HG02678 (cell line): ENCODE data around the gene EPAS1.
"Not testable (repeated sequence)": the region's sequence is repeated elsewhere in the genome, so short reads cannot be mapped to it uniquely, and the experiment has no call there.

ENCODE experiments used
- ATAC-seq: cut with Tn5 transposase; IDR thresholded peaks from one replicate; pipeline ENCODE4 v1.9.1; 2021; ENCODE audit warnings: mild to moderate bottlenecking, moderate library complexity; ENCODE audit not compliant: unreplicated experiment

Gene EPAS1

DNA sequence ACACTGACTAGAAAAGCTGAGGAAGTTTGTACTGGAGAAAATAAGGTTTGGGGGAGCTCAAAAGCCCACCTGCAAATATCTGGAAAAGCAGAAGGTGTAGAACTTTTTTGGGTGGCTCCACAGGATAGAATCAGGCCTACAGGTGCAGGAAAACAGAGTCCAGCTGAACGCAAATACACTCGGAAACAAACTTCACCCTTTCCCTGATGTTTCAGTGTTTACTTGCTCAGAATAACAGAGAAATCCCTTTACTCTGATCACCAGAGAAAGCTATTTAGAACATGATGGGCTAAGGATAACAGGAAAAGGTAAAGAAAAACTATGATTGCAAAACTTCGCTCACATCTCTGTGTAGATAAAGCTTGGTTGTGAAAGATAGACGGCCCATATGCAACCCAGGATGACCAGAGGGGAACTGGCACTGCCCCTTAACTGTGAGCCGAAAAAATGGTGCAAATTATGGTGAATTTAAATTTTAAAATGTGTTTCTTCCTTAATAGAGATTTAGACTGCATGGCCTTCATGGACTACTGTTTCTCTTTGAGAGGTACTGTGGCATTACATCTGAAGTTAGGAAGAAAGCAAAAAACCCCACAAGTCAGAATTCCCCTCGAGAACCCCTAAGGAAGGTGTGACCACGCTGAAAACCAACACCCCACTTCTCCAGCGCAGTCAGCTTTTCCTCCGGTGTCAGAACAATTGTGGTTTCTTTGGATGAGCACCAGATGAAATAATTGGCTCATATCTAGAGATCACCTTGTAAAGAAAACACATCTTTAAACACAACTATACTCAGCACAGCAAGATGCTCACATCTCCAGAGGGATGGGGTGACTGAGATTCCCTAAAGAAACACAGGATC, 97.7 kb downstream of the EPAS1 start:
- ATAC-seq, result no peak

DNA sequence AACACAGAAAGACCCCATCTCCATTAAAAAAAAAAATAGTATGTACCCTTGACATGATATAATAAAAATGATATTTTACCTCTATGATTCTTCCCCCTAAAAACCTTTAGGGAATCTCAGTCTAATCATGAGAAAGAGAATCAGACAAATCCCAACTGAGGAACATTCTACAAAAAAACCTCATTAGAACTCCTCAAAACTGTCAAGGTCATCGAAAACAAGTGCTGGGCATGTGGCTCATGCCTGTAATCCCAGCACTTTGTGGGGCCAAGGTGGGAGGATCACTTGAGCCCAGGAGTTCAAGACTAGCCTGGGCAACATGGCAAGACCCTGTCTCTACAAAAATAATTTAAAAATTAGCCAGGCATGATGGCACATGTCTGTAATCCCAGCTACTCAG, 98.5 kb downstream of the EPAS1 start:
- not testable (repeated sequence) for ATAC-seq

- ATAC-seq, result no peak
Observed at GRCh38 chr2:46400016-46400415, 102.8 kb downstream of the EPAS1 start.

DNA sequence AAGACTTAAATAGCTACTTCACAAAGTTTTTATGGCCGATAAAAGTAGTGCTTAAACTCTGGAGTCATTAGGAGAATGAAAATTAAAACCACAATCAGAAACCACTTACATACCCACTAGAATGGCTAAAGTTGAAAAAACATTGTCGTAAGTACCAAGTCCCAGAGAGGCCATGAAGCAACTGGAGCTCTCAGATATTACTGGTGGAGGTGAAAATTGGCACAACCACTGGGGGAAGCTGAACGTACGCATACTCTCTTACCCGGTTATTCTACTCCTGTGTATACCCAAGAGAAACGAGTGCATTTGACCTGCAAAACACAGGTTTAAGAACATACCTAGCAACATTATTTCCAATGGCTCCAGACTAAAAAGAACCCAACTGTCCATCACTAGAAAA, 105.7 kb downstream of the EPAS1 start:
- ATAC-seq, result no peak

DNA sequence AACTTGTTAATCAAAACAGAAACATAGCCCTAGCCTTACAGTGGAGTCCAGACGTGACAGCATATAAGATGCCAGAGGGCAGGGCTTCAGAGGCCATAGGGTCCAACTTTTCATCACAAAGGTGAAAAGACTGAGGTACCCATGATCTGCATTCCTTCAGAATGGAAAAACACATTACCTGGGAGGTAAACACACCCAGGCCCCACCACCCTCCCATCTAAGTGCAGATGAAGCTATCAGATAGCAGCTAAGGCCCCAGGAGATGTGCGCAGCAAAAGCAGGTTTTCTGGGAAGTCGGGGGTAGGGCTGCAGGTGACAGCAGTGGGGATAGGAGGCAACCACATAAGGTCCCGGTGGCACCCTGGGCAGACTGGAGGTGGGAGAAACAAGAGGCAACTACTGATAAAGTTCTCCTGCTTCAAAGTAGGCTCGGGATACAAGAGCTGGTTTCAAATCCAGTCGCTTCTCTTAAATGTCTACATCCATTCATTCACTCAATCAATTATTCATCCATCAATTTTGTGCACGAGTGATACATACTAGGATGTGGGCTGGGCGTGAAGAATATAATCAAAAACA, 107.1 kb downstream of the EPAS1 start:
- no peak for ATAC-seq

- ATAC-seq, result no peak
Observed at GRCh38 chr2:46407852-46408455, 110.7 kb downstream of the EPAS1 start.

DNA sequence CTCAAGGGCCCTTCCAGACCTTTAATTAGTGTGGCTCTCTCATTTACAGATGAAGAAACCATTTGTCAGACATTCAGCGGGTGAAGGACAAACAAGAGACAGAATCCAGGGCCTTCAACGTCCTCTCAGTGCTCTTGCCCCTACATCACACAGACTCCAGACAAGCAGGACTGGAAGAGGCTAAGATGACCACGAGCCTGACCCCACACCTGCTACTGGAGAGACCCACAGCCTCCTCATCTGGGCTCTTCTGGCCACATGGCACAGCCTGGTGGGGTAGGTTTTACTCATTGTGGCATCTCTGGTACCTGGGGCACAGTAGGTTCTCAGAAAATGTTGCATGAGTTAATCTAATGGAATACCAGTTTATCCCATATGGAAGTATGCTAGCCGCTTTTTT, 112.5 kb downstream of the EPAS1 start:
- no peak for ATAC-seq

DNA sequence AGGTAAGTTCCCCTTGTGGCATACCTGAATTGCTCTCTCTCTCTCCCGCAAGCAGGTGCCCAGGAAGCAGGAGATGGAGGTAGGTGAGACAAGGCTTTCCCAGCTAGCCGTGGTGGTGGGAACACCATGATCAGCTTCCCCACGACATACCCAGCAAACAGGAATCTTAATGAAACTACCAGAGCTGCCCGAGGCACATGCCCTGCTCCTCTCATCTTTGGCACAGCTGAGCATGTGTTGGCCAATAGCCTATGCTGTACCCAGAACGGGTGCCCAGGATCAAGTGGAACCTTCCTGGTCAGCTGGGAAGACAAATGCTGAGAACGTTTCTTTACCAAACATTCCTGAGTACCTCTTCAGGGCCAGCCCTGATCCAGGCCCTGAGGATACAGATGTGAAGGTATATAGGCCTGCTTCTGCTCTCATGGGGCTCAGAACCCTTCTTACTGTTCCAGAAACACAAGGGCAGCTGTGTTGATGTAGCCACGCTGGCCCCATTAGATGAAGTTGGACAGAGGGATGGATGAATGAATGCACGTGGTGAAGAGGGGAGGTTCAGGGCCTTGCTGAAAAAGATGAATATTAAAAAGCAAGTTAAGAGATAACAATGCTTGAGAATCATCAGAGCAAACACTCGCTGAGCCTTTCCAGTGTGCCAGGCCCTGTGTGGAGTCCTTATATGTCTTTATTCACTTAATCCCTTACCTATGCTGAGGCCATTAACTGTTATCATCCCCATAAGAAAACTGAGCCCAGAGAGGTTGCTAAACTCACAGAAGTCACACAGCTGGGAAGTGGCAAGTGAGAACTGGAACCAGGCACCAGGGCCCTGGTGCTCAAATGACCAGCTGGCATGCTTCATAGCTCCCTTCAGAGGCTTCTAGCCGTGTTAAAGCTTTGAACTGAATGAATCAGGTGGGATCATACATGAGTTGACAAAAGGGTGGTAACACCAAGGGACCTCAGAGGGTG, 113.4 kb downstream of the EPAS1 start:
- no peak for ATAC-seq

DNA sequence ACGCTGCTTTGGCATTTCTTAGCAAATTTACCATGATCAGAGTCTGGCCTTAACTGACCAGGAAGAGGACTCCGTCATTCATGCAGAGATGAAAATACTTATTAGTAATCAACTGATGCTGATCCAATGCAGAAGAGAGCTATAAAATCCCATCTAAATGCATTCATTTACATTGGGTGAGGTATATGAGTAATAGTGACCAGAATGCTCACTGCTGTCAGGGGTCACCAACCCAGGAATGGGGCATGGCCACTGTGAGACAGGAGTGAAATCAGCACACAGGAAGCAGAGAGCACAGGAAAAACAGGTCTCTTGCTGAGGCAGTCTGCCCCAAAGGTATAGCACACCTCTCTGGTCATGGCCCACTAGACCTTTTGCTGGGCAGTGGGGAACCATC, 114.0 kb downstream of the EPAS1 start:
- ATAC-seq, result no peak

- ATAC-seq, result no peak
Observed at GRCh38 chr2:46411985-46412384, 114.8 kb downstream of the EPAS1 start.

- no peak for ATAC-seq
Observed at GRCh38 chr2:46413111-46413510, 115.9 kb downstream of the EPAS1 start.

- no peak for ATAC-seq
Observed at GRCh38 chr2:46413631-46414030, 116.4 kb downstream of the EPAS1 start.

GRCh38 chr2:46414701-46415100, 117.5 kb downstream of the EPAS1 start:
- ATAC-seq, result no peak

GRCh38 chr2:46416280-46416679, 119.1 kb downstream of the EPAS1 start:
- ATAC-seq, result no peak

DNA sequence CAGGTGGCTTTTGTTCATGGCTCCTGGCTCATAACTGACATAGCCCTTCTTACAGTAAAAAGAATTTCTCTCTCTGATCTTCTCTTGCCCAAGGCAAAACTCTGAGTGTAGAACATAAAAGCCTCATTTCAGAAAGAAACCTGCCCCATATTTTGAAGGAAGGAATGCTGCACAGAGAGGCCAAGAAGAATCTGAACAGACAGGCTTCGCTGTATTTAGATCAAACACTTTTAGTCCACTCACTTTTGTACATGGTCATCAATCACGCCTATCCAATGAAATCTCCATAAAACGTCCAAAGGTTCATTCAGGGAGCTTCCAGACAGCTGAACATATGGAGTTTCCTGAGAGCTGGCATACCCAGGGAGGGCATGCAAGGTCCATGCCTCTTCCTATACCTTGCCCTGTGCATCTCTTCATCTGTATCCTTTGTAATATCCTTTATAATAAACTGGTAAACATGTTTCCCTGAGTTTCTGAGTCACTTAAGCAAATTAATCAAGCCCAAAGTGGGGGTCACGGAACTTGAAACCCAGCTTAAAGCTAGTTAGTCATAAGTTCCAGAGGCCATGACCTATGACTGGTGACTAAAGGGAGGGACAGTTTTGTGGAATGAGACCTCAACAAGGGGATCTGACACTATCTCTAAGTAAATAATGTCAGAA, 119.7 kb downstream of the EPAS1 start:
- ATAC-seq, result no peak

- ATAC-seq, result no peak
Observed at GRCh38 chr2:46420945-46421344, 123.7 kb downstream of the EPAS1 start.

- no peak for ATAC-seq
Observed at GRCh38 chr2:46421361-46421760, 124.2 kb downstream of the EPAS1 start.

- no peak for ATAC-seq
Observed at GRCh38 chr2:46422717-46423394, 125.6 kb downstream of the EPAS1 start.

GRCh38 chr2:46424937-46425336, 127.7 kb downstream of the EPAS1 start:
- ATAC-seq, result no peak

DNA sequence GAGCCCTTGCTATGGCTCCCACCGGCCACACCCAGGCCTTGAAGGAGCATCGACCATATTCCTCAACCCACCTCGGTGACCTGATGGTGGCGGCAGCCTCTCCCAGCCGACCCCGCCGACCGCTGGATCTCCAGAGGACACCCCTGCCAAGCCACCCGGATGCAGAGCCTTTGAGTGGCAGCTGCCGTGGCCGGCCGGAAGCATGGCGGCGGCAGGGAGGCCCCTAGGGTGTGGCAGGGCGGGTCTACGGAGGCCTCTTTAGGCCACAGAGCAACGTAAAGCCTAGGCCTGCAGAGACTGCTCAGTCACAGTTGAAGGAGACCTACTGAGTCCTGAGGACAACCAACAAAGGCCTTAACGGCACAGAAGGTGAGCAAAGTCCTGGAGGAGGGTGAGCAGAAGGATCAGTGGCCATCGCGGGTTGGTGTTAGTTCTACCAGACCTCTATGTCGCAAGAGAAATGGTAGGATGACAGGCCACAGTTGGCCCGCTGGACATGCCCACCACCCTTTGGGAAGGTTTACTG, 131.8 kb downstream of the EPAS1 start:
- ATAC-seq, result no peak
